GM18868 (cell line): Measurements from ENCODE around the gene TBC1D3L.
"Not testable (repeated sequence)": the region's sequence is repeated elsewhere in the genome, so short reads cannot be mapped to it uniquely, and the experiment has no call there.

Experiments used
- ATAC-seq: cut with Tn5 transposase; IDR thresholded peaks from one replicate; pipeline ENCODE4 v1.9.1; 2021; ENCODE audit warnings: mild to moderate bottlenecking, moderate library complexity; ENCODE audit not compliant: unreplicated experiment

The TBC1D3L gene

GRCh38 chr17:37988960-37989359, at the start of gene TBC1D3L:
Gene TBC1D3L (minus strand): TSS chr17:37989060. CDS start chr17:37987520, 1,540 bp downstream.
- not testable (repeated sequence) for ATAC-seq

DNA sequence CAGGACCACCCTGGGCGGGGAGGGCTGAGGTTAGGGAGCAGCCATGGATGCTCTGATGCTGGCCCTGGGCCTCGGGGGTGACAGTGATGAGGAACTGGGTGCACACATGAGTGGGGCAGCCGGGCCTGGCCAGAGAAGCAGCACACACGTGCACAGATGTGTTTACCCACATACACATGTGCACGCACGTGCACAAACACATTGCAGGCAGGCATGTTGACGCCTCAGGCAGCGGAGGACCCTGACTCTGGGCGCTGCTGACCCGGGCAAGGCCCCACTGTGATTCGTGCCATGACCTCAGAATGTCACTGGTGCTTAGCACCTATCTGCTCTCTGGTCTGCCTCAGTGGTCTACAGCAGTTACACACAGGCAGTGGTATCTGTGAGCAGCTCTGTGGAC, 14.8 kb upstream of the TBC1D3L start, which contains the start of gene TBC1D3D:
TSS of gene TBC1D3D (plus strand) at position 301 of the 400 bp plus-strand sequence. CDS start 1,585 bp downstream, outside the sequence.
- not testable (repeated sequence) for ATAC-seq
